NK-92 (cell line): ENCODE results near the gene GAL3ST3.
"Not testable (repeated sequence)": the region's sequence is repeated elsewhere in the genome, so short reads cannot be mapped to it uniquely, and the experiment has no call there.

Source experiments
- DNase-seq: peaks from one replicate; lab custom pipeline; 2025; ENCODE audit not compliant: unreplicated experiment; lab: John Stamatoyannopoulos, UW

GAL3ST3 gene

GRCh38 chr11:66048547-66049323, at the start of gene GAL3ST3:
Gene GAL3ST3, minus strand, starts transcription at chr11:66049161. Its CDS starts 3,746 bp downstream, at chr11:66045415.
- no peak for DNase-seq

DNA sequence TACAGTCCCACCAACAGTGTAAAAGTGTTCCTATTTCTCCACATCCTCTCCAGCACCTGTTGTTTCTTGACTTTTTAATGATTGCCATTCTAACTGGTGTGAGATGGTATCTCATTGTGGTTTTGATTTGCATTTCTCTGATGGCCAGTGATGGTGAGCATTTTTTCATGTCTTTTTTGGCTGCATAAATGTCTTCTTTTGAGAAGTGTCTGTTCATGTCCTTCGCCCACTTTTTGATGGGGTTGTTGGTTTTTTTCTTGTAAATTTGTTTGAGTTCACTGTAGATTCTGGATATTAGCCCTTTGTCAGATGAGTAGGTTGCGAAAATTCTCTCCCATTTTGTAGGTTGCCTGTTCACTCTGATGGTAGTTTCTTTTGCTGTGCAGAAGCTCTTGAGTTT, 43.2 kb upstream of the GAL3ST3 start:
- not testable (repeated sequence) for DNase-seq

DNA sequence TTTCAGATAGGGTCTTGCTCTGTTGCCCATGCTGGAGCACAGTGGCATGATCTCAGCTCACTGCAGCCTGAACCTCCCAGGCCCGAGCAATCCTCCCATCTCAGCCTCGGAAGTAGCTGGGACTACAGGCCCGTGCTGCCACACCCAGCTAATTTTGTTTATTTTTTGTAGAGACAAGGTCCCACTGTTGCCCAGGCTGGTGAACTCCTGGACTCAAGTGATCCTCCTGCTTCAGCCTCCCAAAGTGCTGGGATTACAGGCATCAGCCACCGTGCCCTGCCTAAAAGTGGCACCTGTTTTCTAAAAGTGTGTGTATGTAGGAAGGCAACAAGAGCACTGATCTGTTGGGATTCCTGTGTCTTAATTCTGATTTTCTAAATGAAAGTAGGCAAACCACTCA, 41.3 kb upstream of the GAL3ST3 start:
- no peak for DNase-seq

GRCh38 chr11:66089067-66089466, 40.1 kb upstream of the GAL3ST3 start:
- DNase-seq, result no peak

GRCh38 chr11:66087148-66087908, 38.4 kb upstream of the GAL3ST3 start:
- DNase-seq, result no peak

DNA sequence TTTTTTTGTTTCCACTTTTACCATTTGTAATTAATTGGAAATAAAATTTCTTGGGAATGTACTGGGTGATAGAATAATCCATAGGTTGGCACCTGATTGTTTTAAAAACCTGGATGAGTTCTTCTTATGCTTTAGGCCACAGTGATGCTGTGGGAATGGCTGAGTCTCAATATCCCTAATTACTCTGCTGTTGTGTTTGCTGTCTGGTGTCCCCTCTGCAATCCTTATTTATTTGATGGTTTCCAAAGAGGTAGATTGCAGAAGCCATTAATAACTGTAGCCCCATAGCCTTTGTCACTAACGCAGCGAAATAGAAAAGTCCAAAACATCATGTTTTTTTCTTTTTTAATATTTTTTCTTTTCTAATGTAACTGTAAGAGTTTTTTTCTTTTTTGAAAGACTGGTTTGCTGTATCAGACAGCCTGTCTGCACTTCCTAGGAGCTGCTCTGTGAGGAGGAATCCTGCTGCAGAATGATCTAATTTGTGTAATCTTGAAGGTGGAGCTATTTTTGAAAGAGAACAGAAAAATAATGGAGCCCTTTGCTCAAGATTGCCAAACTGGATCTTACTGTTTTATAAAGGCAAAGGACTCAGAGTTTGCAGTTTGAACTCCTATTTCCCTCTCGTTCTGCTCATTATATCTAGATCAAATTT, 36.0 kb upstream of the GAL3ST3 start:
- no peak for DNase-seq

GRCh38 chr11:66083767-66084166, 34.8 kb upstream of the GAL3ST3 start:
- DNase-seq, result no peak

DNA sequence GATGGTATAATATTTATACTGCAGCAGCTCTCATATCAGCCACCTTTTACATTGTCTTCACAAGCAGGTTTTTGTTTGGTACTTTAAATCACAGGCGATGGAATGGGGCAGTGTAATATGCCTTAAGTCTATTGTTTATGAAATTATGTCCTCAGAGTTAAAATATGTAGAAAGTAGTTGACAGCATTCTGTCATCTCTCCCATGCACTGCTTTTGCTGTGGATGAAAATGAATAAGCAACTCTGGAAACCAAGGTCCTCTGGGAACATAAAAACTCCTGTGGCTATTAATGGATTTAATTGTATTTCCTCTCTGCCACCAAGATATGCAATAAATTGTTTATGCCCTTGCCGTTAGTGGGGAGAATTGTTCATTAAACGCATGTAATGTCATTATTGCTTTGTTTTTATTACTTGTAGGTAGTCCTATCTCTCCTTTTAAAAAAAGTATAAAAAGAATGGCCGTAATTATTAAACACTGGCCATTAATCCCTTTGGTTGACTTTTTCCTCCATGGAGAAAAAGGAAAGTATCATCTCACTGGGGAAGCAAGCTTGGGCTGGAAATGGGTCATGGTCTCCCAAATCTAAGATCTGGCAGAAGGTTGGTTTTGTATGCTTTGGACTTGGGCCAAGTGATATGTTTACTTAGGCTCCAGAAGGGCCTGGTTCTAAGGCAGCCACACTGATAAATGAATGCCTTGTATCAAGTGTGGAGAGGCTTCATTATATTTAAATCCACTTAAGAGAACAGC, 34.2 kb upstream of the GAL3ST3 start:
- DNase-seq, result no peak

DNA sequence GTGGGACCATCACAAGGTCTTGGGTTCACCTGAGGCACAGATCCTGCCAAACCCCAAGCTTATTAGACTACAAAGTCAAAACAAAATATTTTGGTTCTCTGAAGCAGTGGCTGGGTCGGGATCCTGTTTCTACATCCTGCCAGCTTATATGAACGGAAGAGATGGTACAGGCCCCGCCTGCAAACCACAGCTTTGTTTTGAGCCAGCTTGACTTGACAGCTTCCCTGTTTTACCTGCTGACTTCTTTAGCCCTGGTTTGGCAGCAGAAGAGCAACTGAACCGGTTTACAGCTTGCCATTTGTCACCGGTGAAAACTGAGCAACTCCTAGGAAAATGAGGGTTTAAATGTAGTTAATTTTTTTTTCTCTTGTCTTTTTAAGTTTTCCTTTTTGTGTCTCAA, 32.5 kb upstream of the GAL3ST3 start:
- no peak for DNase-seq

- DNase-seq, result no peak
Measured at GRCh38 chr11:66080055-66080817, 31.3 kb upstream of the GAL3ST3 start.

- DNase-seq, result not testable (repeated sequence)
Measured at GRCh38 chr11:66078949-66079348, 30.0 kb upstream of the GAL3ST3 start.

GRCh38 chr11:66077927-66078326, 29.0 kb upstream of the GAL3ST3 start:
- no peak for DNase-seq

DNA sequence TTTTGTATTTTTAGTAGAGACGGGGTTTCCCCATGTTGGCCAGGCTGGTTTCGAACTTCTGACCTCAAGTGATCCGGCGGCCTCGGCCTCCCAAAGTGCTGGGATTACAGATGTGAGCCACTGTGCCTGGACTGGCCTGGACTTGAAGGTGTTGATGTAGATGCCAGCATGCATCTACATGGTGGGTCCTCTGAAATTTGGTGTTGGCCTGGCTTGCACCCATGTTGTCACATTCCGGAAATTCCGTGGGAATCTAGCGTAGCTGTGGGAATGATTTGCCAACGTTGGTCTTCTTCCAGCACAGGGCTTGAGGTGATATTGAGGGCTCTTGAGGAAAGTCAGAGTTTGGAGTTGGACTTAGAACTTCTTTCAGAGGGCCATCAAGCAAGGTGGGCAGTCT, 27.6 kb upstream of the GAL3ST3 start:
- no peak for DNase-seq

DNA sequence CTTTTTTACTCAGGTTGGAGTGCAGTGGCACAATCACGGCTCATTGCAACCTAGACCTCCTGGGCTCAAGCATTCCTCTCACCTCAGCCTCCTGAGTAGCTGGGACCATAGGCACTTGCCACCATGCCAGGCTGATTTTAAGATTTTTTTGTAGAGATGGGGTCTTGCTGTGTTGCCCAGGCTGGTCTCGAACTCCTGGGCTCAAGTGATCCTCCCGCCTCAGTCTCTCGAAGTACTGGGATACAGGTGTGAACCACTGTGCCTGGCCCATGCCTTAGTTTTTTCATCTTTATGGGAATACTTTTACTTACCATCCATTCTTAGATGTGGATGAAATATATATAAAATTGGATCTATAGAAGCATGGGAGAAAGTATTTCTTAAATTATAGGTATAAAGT, 26.3 kb upstream of the GAL3ST3 start:
- DNase-seq, result no peak

DNA sequence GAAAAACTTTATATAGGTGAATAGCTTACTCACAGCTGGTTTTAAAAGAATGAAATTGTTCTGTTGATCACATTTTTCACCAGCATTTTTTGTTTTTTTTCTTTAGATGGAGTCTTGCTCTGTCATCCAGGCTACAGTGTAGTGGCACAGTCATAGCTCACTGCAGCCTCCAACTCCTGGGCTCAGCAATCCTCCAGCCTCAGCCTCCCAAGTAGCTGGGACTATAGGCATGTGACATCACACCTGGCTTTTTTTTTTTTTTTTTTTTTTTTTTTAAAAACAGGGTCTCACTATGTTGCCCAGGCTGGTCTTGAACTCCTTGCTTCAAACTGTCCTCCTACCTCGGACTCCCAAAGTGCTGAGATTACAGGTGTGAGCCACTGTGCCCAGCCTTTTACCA, 24.7 kb upstream of the GAL3ST3 start:
- DNase-seq, result no peak

DNA sequence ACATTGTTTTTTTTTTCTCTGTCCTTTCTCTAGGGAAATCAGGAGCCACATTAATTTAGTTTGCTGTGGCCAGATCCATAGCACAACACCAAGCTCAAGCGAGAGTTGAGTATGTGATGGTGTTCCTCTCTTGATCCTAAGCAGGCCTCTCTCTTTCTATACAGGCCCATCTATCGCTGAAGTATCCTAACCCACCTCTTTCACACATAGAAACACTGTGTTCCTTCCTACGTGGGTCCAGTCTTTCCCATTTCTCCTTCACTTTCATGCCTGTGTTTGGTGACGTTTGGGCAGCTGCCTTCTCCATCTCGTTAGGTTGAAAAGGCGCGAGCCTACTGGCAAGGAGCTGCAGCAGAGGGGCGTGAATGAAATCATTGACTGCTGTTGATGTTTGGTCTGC, 23.6 kb upstream of the GAL3ST3 start:
- no peak for DNase-seq

DNA sequence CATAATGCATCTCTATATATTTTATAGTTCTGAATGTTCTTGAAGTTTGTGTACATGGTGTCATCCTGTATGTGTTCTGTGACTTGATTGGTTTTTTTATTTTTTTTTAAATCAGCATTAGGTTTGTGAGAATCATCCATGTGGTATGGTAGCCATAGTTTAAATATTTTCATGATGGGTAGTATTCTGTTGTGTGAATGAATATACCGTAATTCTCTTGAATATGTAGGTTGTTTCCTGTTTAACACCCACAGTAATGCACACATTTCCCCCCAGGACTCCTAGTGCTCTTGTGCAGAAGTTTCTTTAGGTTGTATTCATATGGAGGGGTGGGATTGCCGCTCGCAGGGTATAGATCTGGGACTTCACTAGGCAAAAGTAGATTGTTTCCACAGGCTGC, 23.1 kb upstream of the GAL3ST3 start:
- no peak for DNase-seq

DNA sequence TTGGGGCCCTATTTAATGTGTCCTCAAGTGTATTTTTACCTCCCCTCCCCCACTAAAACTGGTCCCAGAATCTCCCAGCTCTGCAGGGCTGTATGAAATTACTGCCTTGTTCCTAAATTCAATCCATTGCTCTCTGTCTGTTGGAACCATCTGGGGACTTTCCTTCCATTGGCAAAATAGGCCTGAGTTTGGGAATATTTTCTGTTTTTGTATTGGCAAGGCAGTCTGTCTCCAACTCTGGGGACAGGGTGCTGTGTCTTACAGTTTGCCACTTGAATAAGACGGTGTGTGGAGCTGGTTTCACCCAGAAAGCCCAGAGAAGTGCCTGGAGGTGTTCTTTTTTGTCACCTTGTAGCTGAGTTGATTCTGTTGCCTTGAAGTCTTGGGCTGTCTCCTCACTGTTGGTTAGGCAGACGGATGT, 22.4 kb upstream of the GAL3ST3 start:
- DNase-seq, result no peak

- DNase-seq, result no peak
Measured at GRCh38 chr11:66070604-66071380, 21.8 kb upstream of the GAL3ST3 start.
